ENCODE data around the gene GADD45G. TPM values are rescaled to one million over a fixed set of nuclear protein-coding genes. Genes with fewer than 3 reads are reported as not detected.

The GADD45G gene
- total and polyA plus RNA-seq, 2 of the 8 experiments (the other 6 are each of a cell fraction or from before 2014, with no cell fraction given) = 7.0 to 11.4 TPM

GRCh38 chr9:89626741-89627265 lies 22.0 kb downstream of the GADD45G start:
- H2BK120ac ChIP-seq (replicated peaks; ENCODE audit: low read depth, low read length) = no peak overlapping the region
- no peak overlapping the region for H3K14ac ChIP-seq (ENCODE audit: insufficient read length)
- H3K27ac ChIP-seq (ENCODE audit: low read depth, low read length) = no peak overlapping the region
- no peak overlapping the region for H2BK12ac ChIP-seq (ENCODE audit: low read depth, low read length)
- H3K79me2 ChIP-seq (ENCODE audit: control insufficient read depth in 1 of 2, insufficient read depth in 2 of 2, low read length in 2 of 2) = no peaks in the 10 kb centered on the region
- no peaks in the 10 kb centered on the region for H3K36me3 ChIP-seq (ENCODE audit: control insufficient read depth in 2 of 4, insufficient read depth in 4 of 4, low read length in 3 of 4)
- no peak overlapping the region for H3K23ac ChIP-seq (ENCODE audit: insufficient read length)
- no peak overlapping the region for H3K4me3 ChIP-seq (ENCODE audit: extremely low read depth in 1 of 4, insufficient read depth in 2 of 4, low read depth in 3 of 4, low read length in 4 of 4)
- H2BK20ac ChIP-seq (ENCODE audit: low read length) = no peak overlapping the region
- H3K4me2 ChIP-seq (ENCODE audit: insufficient read depth in 1 of 2, low read depth in 2 of 2, low read length in 2 of 2) = no peak overlapping the region
- no peak overlapping the region for H4K91ac ChIP-seq (replicated peaks; ENCODE audit: insufficient read length, low read length)
- H3K79me1 ChIP-seq (ENCODE audit: low read depth, low read length) = no peaks in the 10 kb centered on the region
- DNase-seq (ENCODE audit: low read depth in 1 of 2, low spot score in 2 of 2) = no peak
- H2BK15ac ChIP-seq (ENCODE audit: low read length) = no peak overlapping the region
- peaks cover 0 to 10% (median 0%) of the 10 kb centered on the region in 4 experiments; a peak in 2 of 7 replicates for H3K4me1 ChIP-seq (replicated peaks in 1 of 4; ENCODE audit: control insufficient read depth in 3 of 4, insufficient read depth in 4 of 4, low read length in 3 of 4)
- H4K20me1 ChIP-seq (replicated peaks in 1 of 2; ENCODE audit: control insufficient read depth in 1 of 2, insufficient read depth in 2 of 2, low read length in 2 of 2) = no peaks in the 10 kb centered on the region
- no peak overlapping the region for H4K5ac ChIP-seq (ENCODE audit: insufficient read length, low read depth, low read length)
- 0 out of 2 replicates have a peak overlapping the region, but pooled peaks have one; percentile 1 for H2AK5ac ChIP-seq (ENCODE audit: low read depth, low read length)
- H3K27me3 ChIP-seq (replicated peaks in 1 of 4; ENCODE audit: control insufficient read depth in 3 of 4, extremely low read depth in 1 of 4, insufficient read depth in 3 of 4, low read length in 3 of 4) = peaks cover 0 to 2% (median 0%) of the 10 kb centered on the region in 4 experiments; a peak in 4 of 7 replicates
- H3K4ac ChIP-seq (replicated peaks; ENCODE audit: insufficient read length, low read depth, low read length) = no peak overlapping the region
- no peak overlapping the region for H3K56ac ChIP-seq (replicated peaks; ENCODE audit: insufficient read length, low read depth, low read length)
- H3K9ac ChIP-seq (replicated peaks in 1 of 4; ENCODE audit: extremely low read depth in 1 of 4, low read depth in 3 of 4, low read length in 3 of 4) = no peak overlapping the region; a peak in 1 of 7 replicates
- ChIA-PET POLR2A (ENCODE audit: partially characterized antibody) (interaction anchor here (1.2 to 2.0 kb wide), 2 partner anchors 8 to 22 kb away, joined by 3 to 5 read pairs; partner anchors contain the start of gene GADD45G), CTCF (ENCODE audit: partially characterized antibody) (interaction anchor here (0.5 to 6.0 kb wide), 12 partner anchors 7 to 1288 kb away, joined by 3 to 30 read pairs (median 8); no protein-coding TSS in a partner anchor)
- no peak for FAIRE-seq
- H3K23me2 ChIP-seq (ENCODE audit: low read depth, low read length) = no peaks in the 10 kb centered on the region
- H4K8ac ChIP-seq (ENCODE audit: extremely low read depth, insufficient read depth, low read length) = 0 out of 2 replicates have a peak overlapping the region, but pooled peaks have one; percentile 23
- H2AFZ ChIP-seq (ENCODE audit: low read length) = 0 out of 2 replicates have a peak overlapping the region, but pooled peaks have one; percentile 40
- H3K9me3 ChIP-seq (ENCODE audit: insufficient read depth in 2 of 2, low read depth in 1 of 2, low read length in 1 of 2) = no peaks in the 10 kb centered on the region
- 81% methylated on average over 11 of the region's 11 CpGs; no CpG with 5 or more reads in 1 of the 2 experiments for WGBS, 2 experiments (ENCODE audit: extremely low coverage in 1 of 2, insufficient coverage in 1 of 2, insufficient read length in 1 of 2, insufficient replicate concordance in 2 of 2, low coverage in 1 of 2, low lambda C conversion rate in 2 of 2, missing lambda C conversion rate in 1 of 2)
- H3K18ac ChIP-seq (ENCODE audit: extremely low read depth, low read length) = no peak overlapping the region
- H2BK5ac ChIP-seq (ENCODE audit: low read depth, low read length) = no peak overlapping the region
- TF ChIP-seq NANOG (IDR thresholded peaks at IDR 0.05; ENCODE audit: insufficient read depth, low read depth, low read length, poor library complexity, severe bottlenecking) = no peak
- no peak for TF ChIP-seq HDAC6 (IDR thresholded peaks at IDR 0.05; ENCODE audit: low read depth, low read length)
- no peak for TF ChIP-seq TBP (IDR thresholded peaks at IDR 0.05; ENCODE audit: low read depth, low read length)
- TF ChIP-seq JUND (IDR thresholded peaks at IDR 0.05; ENCODE audit: low read length) = no peak
- no peak for TF ChIP-seq EP300 (IDR thresholded peaks at IDR 0.05; ENCODE audit: borderline replicate concordance in 1 of 2, low read depth in 2 of 2, low read length in 2 of 2)
- no peak for TF ChIP-seq SUZ12 (IDR thresholded peaks at IDR 0.05; ENCODE audit: low read length)
- no peak for TF ChIP-seq BCL11A (IDR thresholded peaks at IDR 0.05; ENCODE audit: low read depth in 2 of 2, low read length in 2 of 2)
- TF ChIP-seq TAF1 (IDR thresholded peaks at IDR 0.05; ENCODE audit: low read depth, low read length) = no peak
- no peak for TF ChIP-seq GABPA (IDR thresholded peaks at IDR 0.05; ENCODE audit: borderline replicate concordance, insufficient read depth, low read length)
- no peak for TF ChIP-seq JUN (IDR thresholded peaks at IDR 0.05; ENCODE audit: low read depth, low read length)
- no peak for TF ChIP-seq BRCA1 (IDR thresholded peaks at IDR 0.05; ENCODE audit: low read depth, low read length)
- no peak for TF ChIP-seq NRF1 (IDR thresholded peaks at IDR 0.05; ENCODE audit: low read depth, low read length)
